Measurements from ENCODE around the gene VRK3. TPM values are rescaled to one million over a fixed set of nuclear protein-coding genes. Genes with fewer than 3 reads are reported as not detected.

Gene VRK3
- total RNA-seq, 1 experiment from 2014 or later: 46.3 TPM

- Histone ChIP-seq H3K4me3 (ENCODE audit: low read depth, low read length) (no peak overlapping the region), H3K36me3 (ENCODE audit: control insufficient read depth, insufficient read depth, low read length) (peaks cover 3% of the 10 kb centered on the region), H3K9me3 (no peaks in the 10 kb centered on the region), H3K4me1 (no peaks in the 10 kb centered on the region), H3K27me3 (replicated peaks; ENCODE audit: control insufficient read depth, insufficient read depth, low read length) (no peaks in the 10 kb centered on the region)
- ChIA-PET POLR2A (no interaction called here), CTCF (no interaction called here)
- BruUV-seq (replicated peaks): no TSS peak
- no peaks in the 10 kb centered on the region for H3K9me3 Mint-ChIP-seq (ENCODE audit: unreplicated experiment)
- DNase-seq: no peak
- H3K4me1 Mint-ChIP-seq (ENCODE audit: low read depth, unreplicated experiment): no peaks in the 10 kb centered on the region
- no peak overlapping the region for H3K27ac Mint-ChIP-seq (ENCODE audit: unreplicated experiment)
- TF ChIP-seq CTCF (IDR thresholded peaks at IDR 0.05; ENCODE audit: insufficient read depth in 1 of 2, low read depth in 1 of 2, low read length in 1 of 2, severe bottlenecking in 1 of 2, unreplicated experiment in 1 of 2): no peak
- no peaks in the 10 kb centered on the region for H3K27me3 Mint-ChIP-seq (ENCODE audit: insufficient read depth, unreplicated experiment)
- no peak overlapping the region for H3K4me3 Mint-ChIP-seq (ENCODE audit: unreplicated experiment)
- peaks cover 46% of the 10 kb centered on the region for H3K36me3 Mint-ChIP-seq (ENCODE audit: insufficient read depth, unreplicated experiment)
- intact Hi-C loops (cut with micrococcal nuclease; ENCODE audit: unreplicated experiment): no loop called here
Measured at GRCh38 chr19:50030225-50030624, 5.1 kb upstream of the VRK3 start.

DNA sequence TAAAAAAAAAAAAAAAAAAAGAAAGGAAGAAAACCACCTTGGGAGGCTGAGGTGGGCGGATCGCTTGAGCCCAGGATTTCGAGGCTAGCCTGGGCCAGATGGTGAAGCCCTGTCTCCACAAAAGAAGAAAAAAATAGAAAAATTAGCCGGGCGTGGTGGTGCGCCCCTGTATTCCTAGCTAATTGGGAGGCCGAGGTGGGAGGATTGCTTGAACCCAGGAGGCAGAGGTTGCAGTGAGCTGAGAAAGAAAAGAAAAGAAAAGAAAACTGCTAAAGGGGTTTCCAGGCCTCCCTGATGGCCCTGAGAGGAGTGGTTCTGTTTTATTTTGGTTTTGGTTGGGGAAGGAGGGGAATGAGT, 1.4 kb upstream of the VRK3 start:
- H3K4me1 ChIP-seq: no peaks in the 10 kb centered on the region
- peak overlapping the region; percentile 100 for H3K4me3 ChIP-seq (ENCODE audit: low read depth, low read length)
- peak overlapping the region; percentile 99 for H3K27ac Mint-ChIP-seq (ENCODE audit: unreplicated experiment)
- intact Hi-C loops (cut with micrococcal nuclease; ENCODE audit: unreplicated experiment): no loop called here
- DNase-seq: no peak
- TF ChIP-seq CTCF (IDR thresholded peaks at IDR 0.05; ENCODE audit: insufficient read depth in 1 of 2, low read depth in 1 of 2, low read length in 1 of 2, severe bottlenecking in 1 of 2, unreplicated experiment in 1 of 2): no peak
- no peaks in the 10 kb centered on the region for H3K4me1 Mint-ChIP-seq (ENCODE audit: low read depth, unreplicated experiment)
- peak overlapping the region; percentile 94 for H3K4me3 Mint-ChIP-seq (ENCODE audit: unreplicated experiment)
- peaks cover 47% of the 10 kb centered on the region for H3K36me3 Mint-ChIP-seq (ENCODE audit: insufficient read depth, unreplicated experiment)
- no peaks in the 10 kb centered on the region for H3K27me3 ChIP-seq (replicated peaks; ENCODE audit: control insufficient read depth, insufficient read depth, low read length)
- peaks cover 2% of the 10 kb centered on the region; the same call in 1 of the 2 replicates for H3K36me3 ChIP-seq (ENCODE audit: control insufficient read depth, insufficient read depth, low read length)
- no peaks in the 10 kb centered on the region for H3K9me3 ChIP-seq
- CTCF ChIA-PET: no interaction called here
- no peaks in the 10 kb centered on the region for H3K9me3 Mint-ChIP-seq (ENCODE audit: unreplicated experiment)
- no peaks in the 10 kb centered on the region for H3K27me3 Mint-ChIP-seq (ENCODE audit: insufficient read depth, unreplicated experiment)
- POLR2A ChIA-PET: interaction anchor here (1.0 kb wide), 1 partner anchor 98 kb away, joined by 5 read pairs; the partner anchor contains the start of gene ATF5
- no TSS peak for BruUV-seq (replicated peaks)

DNA sequence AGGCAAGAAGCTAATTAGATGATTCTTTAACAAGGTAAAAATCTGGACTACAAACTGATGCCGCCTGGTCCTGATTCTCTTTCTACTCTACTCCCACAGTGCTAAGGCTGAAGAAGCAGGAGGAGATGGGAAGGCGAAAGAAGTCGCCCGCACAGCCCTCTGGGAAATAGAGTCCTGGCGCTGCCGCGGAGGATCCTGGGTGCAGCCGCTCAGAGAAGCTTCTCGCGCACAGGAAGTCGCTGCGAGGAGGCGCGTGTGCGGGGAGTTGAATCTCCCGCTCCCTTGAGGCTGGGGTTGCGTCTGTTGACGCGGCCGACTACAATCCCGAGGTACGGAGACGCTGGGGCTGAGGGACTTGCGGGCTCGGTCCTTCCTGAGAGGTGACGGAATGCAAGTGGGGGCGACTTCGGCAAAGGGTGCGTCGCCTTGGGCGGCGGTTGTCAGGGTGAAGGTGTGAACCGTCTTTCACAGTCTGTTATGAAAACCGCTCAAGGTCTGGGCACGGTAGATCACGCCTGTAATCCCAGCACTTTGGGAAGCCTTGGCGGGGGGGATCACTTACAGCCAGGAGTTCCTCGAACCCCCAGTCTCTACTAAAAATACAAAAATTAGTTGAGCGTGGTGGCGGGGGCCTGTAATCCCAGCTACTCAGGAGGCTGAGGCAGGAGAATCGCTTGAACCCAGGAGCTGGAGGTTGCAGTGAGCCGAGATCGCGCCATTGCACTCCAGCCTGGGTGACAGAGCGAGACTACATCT, 800 bp upstream of the VRK3 start, which contains the start of gene ZNF473:
ZNF473 (plus strand) TSS at position 212 of the 756 bp plus-strand sequence. CDS start 5,078 bp downstream, outside the sequence.
- Histone ChIP-seq H3K27me3 (replicated peaks; ENCODE audit: control insufficient read depth, insufficient read depth, low read length) (no peaks in the 10 kb centered on the region), H3K9me3 (no peaks in the 10 kb centered on the region), H3K4me1 (no peaks in the 10 kb centered on the region), H3K4me3 (ENCODE audit: low read depth, low read length) (peak within 1 kb of the TSS; percentile 100), H3K36me3 (ENCODE audit: control insufficient read depth, insufficient read depth, low read length) (peaks cover 1% of the 10 kb centered on the region; the same call in 1 of the 2 replicates)
- ChIA-PET CTCF (interaction anchor here (0.8 kb wide), 1 partner anchor 25 kb away, joined by 4 read pairs; no protein-coding TSS in a partner anchor), POLR2A (interaction anchor here (0.6 to 1.0 kb wide), 2 partner anchors 97 to 115 kb away, joined by 3 to 5 read pairs; partner anchors contain the start of gene ATF5)
- no TSS peak for BruUV-seq (replicated peaks)
- intact Hi-C loops (cut with micrococcal nuclease; ENCODE audit: unreplicated experiment): loop anchor here (2.0 kb wide), 1 partner anchor 25 kb away; no protein-coding TSS in a partner anchor
- TF ChIP-seq CTCF (IDR thresholded peaks at IDR 0.05; ENCODE audit: insufficient read depth in 1 of 2, low read depth in 1 of 2, low read length in 1 of 2, severe bottlenecking in 1 of 2, unreplicated experiment in 1 of 2): no peak
- H3K9me3 Mint-ChIP-seq (ENCODE audit: unreplicated experiment): no peaks in the 10 kb centered on the region
- no peaks in the 10 kb centered on the region for H3K4me1 Mint-ChIP-seq (ENCODE audit: low read depth, unreplicated experiment)
- H3K27ac Mint-ChIP-seq (ENCODE audit: unreplicated experiment): peak within 1 kb of the TSS; percentile 99
- peak; percentile 94 to 97 for DNase-seq
- no peaks in the 10 kb centered on the region for H3K27me3 Mint-ChIP-seq (ENCODE audit: insufficient read depth, unreplicated experiment)
- peaks cover 43% of the 10 kb centered on the region for H3K36me3 Mint-ChIP-seq (ENCODE audit: insufficient read depth, unreplicated experiment)
- peak within 1 kb of the TSS; percentile 94 for H3K4me3 Mint-ChIP-seq (ENCODE audit: unreplicated experiment)

Measured in Caco-2 (cell line).